Endothelial cell of umbilical vein (primary cell): ENCODE data around the gene VPS45. TPM values are rescaled to one million over a fixed set of nuclear protein-coding genes. Genes with fewer than 3 reads are reported as not detected.

Source experiments
- BruUV-seq: library from RNA; stranded (reverse); fragments of 400-500 nt; replicated peaks from 2 replicates; lab custom pipeline; 2021; lab: Mats Ljungman, UMichigan
- CTCF ChIA-PET: fragments of 300-600, 350-600 bp; sonication (Branson Sonifier 250); formaldehyde crosslinking; loops from one replicate; lab custom pipeline; 2021; ENCODE audit warnings: antibody characterized with exemption, inconsistent platforms; lab: Charles Lee
- POLR2A ChIA-PET: fragments of 300-600, 350-600 bp; sonication (Branson Sonifier 250); formaldehyde crosslinking; loops from one replicate; lab custom pipeline; 2021; ENCODE audit warnings: antibody characterized with exemption, inconsistent platforms; lab: Charles Lee
- DNase-seq: peaks from one replicate; pipeline ENCODE4 v3.0.0-alpha.2; 2011; ENCODE audit warnings: low read depth, low spot score
- FAIRE-seq: peaks from 2 replicates; lab custom pipeline; 2011; peaks lifted over from hg19 to GRCh38; lab: Jason Lieb, UNC
- H2AFZ ChIP-seq: 2 replicates; pipeline ENCODE4 v1.6.0; 2012; ENCODE audit warnings: low read depth, low read length, control low read depth, inconsistent platforms
- H3K27ac ChIP-seq: 2 replicates; pipeline ENCODE4 v1.5.1; 2011; ENCODE audit warnings: low read depth, mild to moderate bottlenecking, control low read depth, low read length, moderate library complexity; ENCODE audit not compliant: insufficient read depth
- H3K27me3 ChIP-seq, 2 experiments: 2 replicates each; pipeline versions ENCODE4 v1.6.0 to v1.6.1; 2011; ENCODE audit warnings: low read length in 2 of 2, mixed read lengths in 1 of 2; ENCODE audit not compliant: control insufficient read depth in 2 of 2, insufficient read depth in 2 of 2
- H3K36me3 ChIP-seq, 2 experiments: 2 replicates in 1 of 2; 3 replicates in 1 of 2; pipeline ENCODE4 v1.5.1; 2011; ENCODE audit warnings: low read length in 2 of 2, mild to moderate bottlenecking in 1 of 2, moderate library complexity in 1 of 2; ENCODE audit not compliant: control insufficient read depth in 2 of 2, insufficient read depth in 2 of 2; ENCODE audit errors: extremely low read depth in 1 of 2
- H3K4me1 ChIP-seq: 3 replicates; pipeline ENCODE4 v1.5.1; 2011; ENCODE audit warnings: mild to moderate bottlenecking, low read length; ENCODE audit not compliant: control insufficient read depth, insufficient read depth; ENCODE audit errors: extremely low read depth
- H3K4me2 ChIP-seq: 2 replicates; pipeline ENCODE4 v1.6.1; 2011; ENCODE audit warnings: low read length, control low read depth, mixed read lengths; ENCODE audit not compliant: insufficient read depth
- H3K4me3 ChIP-seq, 3 experiments: fragments of 200-600 bp in 1 of 3; sonication (generic), shearing (Covaris generic) in 1 of 3; replicated peaks in 1 of 3; 2 replicates each; pipeline ENCODE4 v1.5.1; 2011 to 2016; ENCODE audit warnings: control low read depth in 3 of 3, low read length in 3 of 3, mild to moderate bottlenecking in 2 of 3, inconsistent platforms in 1 of 3, low read depth in 1 of 3, moderate library complexity in 1 of 3; ENCODE audit not compliant: insufficient read depth in 1 of 3
- H3K79me2 ChIP-seq: 2 replicates; pipeline ENCODE4 v1.6.0; 2012; ENCODE audit warnings: low read length, inconsistent platforms; ENCODE audit not compliant: control insufficient read depth, insufficient read depth
- H3K9ac ChIP-seq: replicated peaks from 2 replicates; pipeline ENCODE3; 2011; ENCODE audit warnings: low read length, control low read depth; ENCODE audit not compliant: insufficient read depth; ENCODE audit errors: extremely low read depth
- H3K9me1 ChIP-seq: replicated peaks from 3 replicates; pipeline ENCODE4 v1.6.0; 2011; ENCODE audit warnings: mild to moderate bottlenecking, low read length; ENCODE audit not compliant: control insufficient read depth, insufficient read depth; ENCODE audit errors: extremely low read depth
- H3K9me3 ChIP-seq: replicated peaks from 2 replicates; pipeline ENCODE4 v1.5.1; 2012; ENCODE audit warnings: low read length, inconsistent platforms; ENCODE audit not compliant: control insufficient read depth, insufficient read depth
- H4K20me1 ChIP-seq: replicated peaks from 2 replicates; pipeline ENCODE3; 2011; ENCODE audit warnings: mild to moderate bottlenecking, low read length; ENCODE audit not compliant: control insufficient read depth, insufficient read depth; ENCODE audit errors: extremely low read depth
- CTCF ChIP-seq, 2 donors: IDR thresholded peaks; 1 replicate in 1 of 2; 2 replicates in 1 of 2; pipeline ENCODE4 v1.5.1; 2011; ENCODE audit warnings: low read length in 2 of 2, mild to moderate bottlenecking in 2 of 2, moderate library complexity in 2 of 2, control low read depth in 1 of 2, inconsistent platforms in 1 of 2, low read depth in 1 of 2; ENCODE audit not compliant: insufficient read depth in 1 of 2; ENCODE audit errors: extremely low read depth in 1 of 2
- EZH2 ChIP-seq: IDR thresholded peaks from 2 replicates; pipeline ENCODE4 v1.6.1; 2012; ENCODE audit warnings: borderline replicate concordance, low read depth, mild to moderate bottlenecking, moderate library complexity, low read length, inconsistent platforms; ENCODE audit not compliant: severe bottlenecking
- FOS ChIP-seq: IDR thresholded peaks from 2 replicates; pipeline ENCODE4 v1.6.1; 2011; ENCODE audit warnings: mild to moderate bottlenecking, low read length, moderate library complexity, borderline replicate concordance; ENCODE audit not compliant: insufficient read depth
- GATA2 ChIP-seq: IDR thresholded peaks from 2 replicates; pipeline ENCODE4 v1.7.0; 2011; ENCODE audit warnings: low read depth, mild to moderate bottlenecking, moderate library complexity, mixed read lengths, low read length; ENCODE audit not compliant: insufficient read length, insufficient read depth
- JUN ChIP-seq: IDR thresholded peaks from 2 replicates; pipeline ENCODE4 v1.6.1; 2011; ENCODE audit warnings: borderline replicate concordance, low read depth; ENCODE audit not compliant: insufficient read length, insufficient read depth
- MAX ChIP-seq: IDR thresholded peaks from 2 replicates; pipeline ENCODE4 v1.6.1; 2011; ENCODE audit not compliant: insufficient read depth, insufficient read length
- MYC ChIP-seq: IDR thresholded peaks from one replicate; pipeline ENCODE4 v1.6.1; 2011; ENCODE audit warnings: mild to moderate bottlenecking, low read depth, low read length
- POLR2A ChIP-seq: IDR thresholded peaks from 2 replicates; pipeline ENCODE4 v1.6.1; 2012; ENCODE audit warnings: low read depth, mild to moderate bottlenecking, control low read depth, low read length
- POLR2AphosphoS5 ChIP-seq: IDR thresholded peaks from 2 replicates; pipeline ENCODE4 v1.6.1; 2012; ENCODE audit warnings: low read depth, mild to moderate bottlenecking, control low read depth, low read length, moderate library complexity; ENCODE audit not compliant: insufficient read depth
- dilution Hi-C: fragments of 300-500 bp; cut with MboI; formaldehyde crosslinking; loops from one replicate; pipeline ENCODE4 v1.15.0; 2019; ENCODE audit warnings: low sequenced_read_pairs; ENCODE audit not compliant: extremely low pct_ligation_motif_present
- intact Hi-C: fragments of 100-400 bp; cut with micrococcal nuclease; formaldehyde crosslinking; loops from one replicate; pipeline ENCODE4 v1.10.0; 2022
- polyA plus RNA-seq, 4 experiments: library from polyadenylated mRNA; depleted of rRNA in 3 of 4; stranded (reverse) in 3 of 4; unstranded in 1 of 4; fragments of >200 nt; gene quantifications; 2 replicates each; pipeline versions ENCODE4 v1.2.1 to v1.2.3, GENCODE V29; 2011 to 2012; ENCODE audit warnings: missing spikeins in 1 of 4
- total RNA-seq: library from RNA; stranded (reverse); gene quantifications from 2 replicates; pipeline ENCODE4 v1.2.3, GENCODE V29; 2021

The VPS45 gene
- total and polyA plus RNA-seq, 2 donors (not counting 3 experiments of a cell fraction or from before 2014, with no cell fraction given): 24.8 to 43.7 TPM

- Histone ChIP-seq H2AFZ (no peak overlapping the region), H3K9ac (no peak overlapping the region), H4K20me1 (no peaks in the 10 kb centered on the region), H3K4me1 (no peaks in the 10 kb centered on the region), H3K27ac (no peak overlapping the region), H3K27me3 (no peaks in the 10 kb centered on the region), H3K4me2 (no peak overlapping the region), H3K4me3 (no peak overlapping the region), H3K36me3 (peaks cover 0 to 3% of the 10 kb centered on the region in 2 experiments), H3K9me3 (no peaks in the 10 kb centered on the region), H3K79me2 (no peaks in the 10 kb centered on the region), H3K9me1 (no peaks in the 10 kb centered on the region)
- BruUV-seq: no TSS peak
- intact Hi-C loops (no loop called here), dilution Hi-C loops (no loop called here)
- no peak for TF ChIP-seq MAX
- no peak for TF ChIP-seq CTCF (IDR thresholded peaks at IDR 0.05; ENCODE audit: extremely low read depth in 1 of 2, insufficient read depth in 1 of 2, low read depth in 1 of 2, low read length in 2 of 2)
- TF ChIP-seq GATA2: no peak
- TF ChIP-seq JUN: no peak
- ChIA-PET POLR2A (no interaction called here), CTCF (interaction anchor here (0.9 kb wide), 1 partner anchor 64 kb away, joined by 3 read pairs; no protein-coding TSS in a partner anchor)
- no peak for DNase-seq
- no peak for FAIRE-seq
Measured at GRCh38 chr1:150093805-150094204, 26.2 kb downstream of the VPS45 start.

GRCh38 chr1:150094734-150095265 lies 27.2 kb downstream of the VPS45 start:
- no peak overlapping the region for H3K4me3 ChIP-seq
- ChIA-PET CTCF (interaction anchor here (1.0 kb wide), 1 partner anchor 14 kb away, joined by 4 read pairs; no protein-coding TSS in a partner anchor), POLR2A (no interaction called here)
- FAIRE-seq (no peak), DNase-seq (no peak)
- H2AFZ ChIP-seq: no peak overlapping the region
- intact Hi-C loops (no loop called here), dilution Hi-C loops (no loop called here)
- H3K79me2 ChIP-seq: no peaks in the 10 kb centered on the region
- no peaks in the 10 kb centered on the region for H3K9me3 ChIP-seq
- no peak overlapping the region for H3K9ac ChIP-seq
- H3K36me3 ChIP-seq: peaks cover 0 to 2% of the 10 kb centered on the region in 2 experiments
- no peaks in the 10 kb centered on the region for H3K9me1 ChIP-seq
- TF ChIP-seq FOS (no peak), CTCF (IDR thresholded peaks at IDR 0.05; ENCODE audit: extremely low read depth in 1 of 2, insufficient read depth in 1 of 2, low read depth in 1 of 2, low read length in 2 of 2) (no peak), JUN (no peak), MYC (no peak), POLR2A (no peak), MAX (no peak), POLR2AphosphoS5 (no peak), GATA2 (no peak), EZH2 (no peak)
- H4K20me1 ChIP-seq: no peaks in the 10 kb centered on the region
- H3K27me3 ChIP-seq: no peaks in the 10 kb centered on the region
- no TSS peak for BruUV-seq
- no peaks in the 10 kb centered on the region for H3K4me1 ChIP-seq
- H3K4me2 ChIP-seq: no peak overlapping the region
- no peak overlapping the region for H3K27ac ChIP-seq
